Measurements from ENCODE around the gene MRPL51.
A peak's percentile ranks its signal among the peaks of the same experiment; 100 is the strongest.
"Not testable (repeated sequence)": the region's sequence is repeated elsewhere in the genome, so short reads cannot be mapped to it uniquely, and the experiment has no call there.

MRPL51 gene

GRCh38 chr12:6478416-6478815, 14.6 kb downstream of the MRPL51 start:
- DNase-seq: no peak

- not testable (repeated sequence) for DNase-seq
These were observed 15.3 kb downstream of the MRPL51 start for GRCh38 chr12:6477601-6478377.

- no peak for DNase-seq
These were observed 16.6 kb downstream of the MRPL51 start for GRCh38 chr12:6476489-6476888.

GRCh38 chr12:6475233-6475975, 17.7 kb downstream of the MRPL51 start:
- not testable (repeated sequence) for DNase-seq

GRCh38 chr12:6472491-6472890, 20.6 kb downstream of the MRPL51 start:
- no peak for DNase-seq

DNA sequence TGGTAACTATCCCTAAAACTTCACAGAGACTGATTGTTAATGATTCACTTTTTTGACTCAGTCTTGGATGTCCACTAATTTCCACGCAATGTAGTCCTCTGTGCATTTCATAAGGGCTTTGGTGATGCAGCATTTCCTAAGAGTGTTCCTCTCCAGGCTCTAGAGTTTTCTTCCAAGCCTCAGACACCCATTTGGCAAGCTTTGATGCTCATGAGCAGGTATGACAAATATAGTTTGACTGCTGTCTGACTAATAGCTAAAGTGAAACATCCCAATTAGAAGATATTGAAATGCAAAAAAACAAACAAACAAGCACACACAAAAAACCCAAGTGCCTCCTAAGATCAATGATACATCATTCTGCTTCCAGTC, 21.1 kb downstream of the MRPL51 start:
- DNase-seq: no peak

DNA sequence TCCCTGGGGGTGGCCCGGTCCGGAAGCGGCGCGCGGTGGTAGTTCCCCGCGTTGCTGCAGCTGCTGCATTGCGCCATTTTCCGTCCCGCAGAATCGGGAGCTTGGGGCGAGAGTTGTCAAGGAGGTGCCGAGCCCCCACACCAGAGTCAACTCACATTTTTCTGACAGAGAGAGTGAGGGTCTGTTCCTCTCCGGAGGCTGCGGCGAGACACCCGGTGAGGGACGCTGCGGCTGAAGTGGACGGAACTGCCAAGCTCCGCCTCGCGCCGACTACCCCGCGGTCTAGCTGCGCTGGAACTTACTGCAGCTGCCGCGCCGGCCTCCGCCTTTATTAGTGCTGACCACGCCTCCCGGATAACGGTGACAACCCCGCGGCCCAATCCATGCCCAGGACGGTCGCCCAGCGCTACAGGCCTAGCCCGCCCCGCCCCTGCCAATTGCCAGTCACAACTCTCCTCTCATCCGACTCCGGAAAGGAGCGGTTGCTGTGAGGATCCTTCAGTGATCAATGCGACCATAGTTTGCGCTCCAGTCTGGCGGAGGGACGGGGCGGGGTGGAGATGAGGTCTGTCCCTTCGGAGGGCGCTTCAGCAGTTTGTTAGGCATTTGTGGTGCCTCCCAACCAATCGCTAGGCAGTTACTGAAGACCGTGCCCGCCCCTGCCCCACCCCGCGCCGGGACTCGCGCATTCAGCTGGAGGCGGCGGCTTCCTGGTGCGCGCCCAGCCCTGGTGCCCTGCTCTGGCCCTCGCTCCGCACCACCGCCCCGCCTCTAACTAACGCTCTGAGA, 22.5 kb downstream of the MRPL51 start, which contains the start of gene VAMP1:
Gene VAMP1, minus strand, starts transcription at position 303 of the 789 bp plus-strand sequence. Its CDS starts 146 bp downstream, at position 157.
- DNase-seq: peak; percentile 93

GRCh38 chr12:6469609-6470374, 23.3 kb downstream of the MRPL51 start:
- DNase-seq: no peak

- no peak for DNase-seq
These were observed 24.0 kb downstream of the MRPL51 start for GRCh38 chr12:6469092-6469491.

DNA sequence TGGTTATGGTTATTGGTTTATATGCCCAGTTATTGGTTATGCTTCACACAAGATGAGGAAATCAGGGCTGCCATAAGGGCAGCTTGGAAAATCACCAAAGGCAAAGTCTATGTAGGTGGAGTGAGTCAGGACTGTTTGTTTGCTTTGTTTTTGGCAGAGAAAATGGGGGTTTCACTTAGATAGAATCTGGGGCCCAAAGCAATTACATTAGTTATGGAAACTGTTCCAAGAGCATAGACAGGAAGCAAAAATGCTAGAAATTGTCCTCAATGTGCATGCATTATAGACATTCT, 24.8 kb downstream of the MRPL51 start:
- DNase-seq: no peak

DNA sequence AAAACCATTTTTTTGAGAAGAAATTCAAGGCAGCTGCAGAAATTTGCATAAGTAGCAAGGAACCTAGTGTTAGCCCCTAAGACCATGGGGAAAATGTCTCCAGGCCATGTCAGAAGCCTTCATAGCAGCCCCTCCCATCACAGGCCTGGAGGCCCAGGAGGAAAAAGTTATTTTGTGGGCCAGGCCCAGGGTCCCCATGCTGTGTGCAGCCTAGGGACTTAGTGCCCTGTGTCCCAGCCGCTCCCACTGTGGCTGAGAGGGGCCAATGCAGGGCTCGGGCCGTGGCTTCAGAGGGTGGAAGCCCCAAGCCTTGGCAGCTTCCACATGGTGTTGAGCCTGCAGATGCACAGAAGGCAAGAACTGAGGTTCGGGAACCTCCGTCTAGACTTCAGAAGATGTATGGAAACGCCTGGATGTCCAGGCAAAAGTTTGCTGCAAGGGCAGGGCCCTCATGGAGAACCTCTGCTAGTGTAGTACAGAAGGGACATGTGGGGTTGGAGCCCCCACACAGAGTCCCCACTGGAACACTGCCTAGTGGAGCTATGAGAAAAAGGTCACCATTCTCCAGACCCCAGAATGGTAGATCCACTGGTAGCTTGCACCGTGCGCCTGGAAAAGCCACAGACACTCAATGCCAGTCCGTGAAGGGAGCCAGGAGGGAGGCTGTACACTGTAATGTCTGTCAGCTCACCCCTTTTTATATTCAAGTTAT, 25.3 kb downstream of the MRPL51 start:
- DNase-seq: not testable (repeated sequence)

- DNase-seq: not testable (repeated sequence)
These were observed 26.3 kb downstream of the MRPL51 start for GRCh38 chr12:6466751-6467150.

DNA sequence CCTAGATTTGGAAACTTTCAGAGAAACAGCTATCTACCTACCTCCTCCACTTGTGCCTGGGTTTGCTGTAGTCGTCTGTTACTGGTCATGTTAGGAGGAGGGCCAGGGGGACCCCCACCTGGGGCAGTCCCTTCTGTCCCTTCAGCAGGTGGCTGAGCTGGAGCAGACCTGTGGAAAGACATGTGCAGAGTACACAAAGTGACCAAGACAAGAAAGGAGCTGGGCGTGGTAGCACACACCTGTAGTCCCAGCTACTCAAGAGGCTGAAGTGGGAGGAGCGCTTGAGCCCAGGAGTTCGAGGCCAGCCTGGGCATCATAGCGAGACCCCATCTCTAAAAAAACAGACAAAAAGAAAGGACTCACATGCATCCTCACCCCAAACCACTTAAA, 26.9 kb downstream of the MRPL51 start:
- no peak for DNase-seq

DNA sequence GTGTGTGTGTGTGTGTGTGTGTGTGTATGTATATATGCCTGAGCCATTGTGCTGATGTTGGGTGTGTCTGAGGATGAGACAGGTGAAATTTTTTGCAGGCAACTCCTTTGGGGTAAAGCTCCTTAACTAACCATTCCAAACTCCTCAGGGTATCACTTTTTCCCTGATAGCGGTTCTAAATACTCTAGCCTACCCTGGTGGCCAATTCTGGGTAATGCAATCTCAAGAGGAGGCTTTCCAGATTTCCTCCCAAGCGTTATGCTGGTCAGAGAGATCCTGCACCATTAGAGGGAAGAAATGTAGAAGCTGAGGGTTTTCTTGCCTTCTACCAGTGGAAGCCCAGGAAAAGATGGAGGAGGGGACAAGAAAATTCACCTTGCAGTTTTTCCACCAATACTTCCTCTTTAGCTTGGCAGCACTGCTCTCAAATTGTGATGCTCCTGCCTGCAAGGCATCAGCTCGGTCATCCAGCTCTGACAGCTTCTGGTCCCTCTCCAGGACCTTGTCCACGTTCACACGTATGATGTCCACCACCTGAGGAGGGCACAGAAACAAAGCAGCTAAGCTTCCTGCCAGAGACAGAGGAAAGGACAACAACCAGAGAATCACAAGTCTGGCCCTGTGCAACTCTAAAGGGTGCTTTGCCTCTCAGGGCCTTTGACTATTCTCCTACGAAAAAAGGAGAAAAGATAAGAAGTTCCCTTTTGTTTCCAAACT, 27.4 kb downstream of the MRPL51 start:
- DNase-seq: peak; percentile 24

DNA sequence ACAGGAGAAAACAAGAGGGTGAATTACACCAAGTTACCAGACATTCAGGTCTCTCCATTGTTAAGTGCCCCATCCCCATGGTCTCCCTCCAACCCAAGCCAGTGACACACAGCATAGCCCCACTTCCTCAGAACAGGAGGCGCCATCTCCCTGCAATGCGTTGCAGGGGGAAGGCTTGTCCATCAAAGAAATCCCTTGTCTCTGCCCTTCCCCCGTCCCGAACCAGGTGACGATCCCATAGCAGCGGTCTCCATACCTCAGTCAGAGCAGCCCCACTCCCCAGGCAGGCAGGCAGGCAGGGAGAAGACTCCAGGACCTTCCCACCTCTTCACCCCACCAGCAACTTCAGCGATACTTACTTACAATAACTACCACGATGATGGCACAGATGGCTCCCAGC, 28.5 kb downstream of the MRPL51 start:
- DNase-seq: no peak

GRCh38 chr12:6463858-6464257, 29.2 kb downstream of the MRPL51 start:
- no peak for DNase-seq

DNA sequence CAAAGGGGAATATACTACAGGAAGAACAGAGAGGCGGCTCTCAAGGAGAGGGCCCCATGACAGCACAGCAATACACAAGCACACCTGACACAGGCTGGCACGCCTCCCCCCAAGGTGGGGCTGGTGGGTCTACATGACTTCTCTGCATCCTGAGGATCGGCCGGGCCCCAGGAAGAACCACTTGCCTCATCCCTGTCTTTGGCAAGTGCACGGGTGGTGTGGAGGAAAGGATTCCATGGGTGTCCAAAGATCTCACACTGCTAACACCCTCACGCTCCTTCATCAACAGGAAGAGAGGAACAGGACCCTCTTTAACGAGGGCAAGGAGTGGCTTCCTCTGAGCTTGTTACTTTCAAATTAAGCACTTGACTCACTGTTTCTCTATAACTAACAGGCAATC, 29.8 kb downstream of the MRPL51 start:
- DNase-seq: no peak

GRCh38 chr12:6462234-6462995, 30.6 kb downstream of the MRPL51 start:
- peak; percentile 18 for DNase-seq

DNA sequence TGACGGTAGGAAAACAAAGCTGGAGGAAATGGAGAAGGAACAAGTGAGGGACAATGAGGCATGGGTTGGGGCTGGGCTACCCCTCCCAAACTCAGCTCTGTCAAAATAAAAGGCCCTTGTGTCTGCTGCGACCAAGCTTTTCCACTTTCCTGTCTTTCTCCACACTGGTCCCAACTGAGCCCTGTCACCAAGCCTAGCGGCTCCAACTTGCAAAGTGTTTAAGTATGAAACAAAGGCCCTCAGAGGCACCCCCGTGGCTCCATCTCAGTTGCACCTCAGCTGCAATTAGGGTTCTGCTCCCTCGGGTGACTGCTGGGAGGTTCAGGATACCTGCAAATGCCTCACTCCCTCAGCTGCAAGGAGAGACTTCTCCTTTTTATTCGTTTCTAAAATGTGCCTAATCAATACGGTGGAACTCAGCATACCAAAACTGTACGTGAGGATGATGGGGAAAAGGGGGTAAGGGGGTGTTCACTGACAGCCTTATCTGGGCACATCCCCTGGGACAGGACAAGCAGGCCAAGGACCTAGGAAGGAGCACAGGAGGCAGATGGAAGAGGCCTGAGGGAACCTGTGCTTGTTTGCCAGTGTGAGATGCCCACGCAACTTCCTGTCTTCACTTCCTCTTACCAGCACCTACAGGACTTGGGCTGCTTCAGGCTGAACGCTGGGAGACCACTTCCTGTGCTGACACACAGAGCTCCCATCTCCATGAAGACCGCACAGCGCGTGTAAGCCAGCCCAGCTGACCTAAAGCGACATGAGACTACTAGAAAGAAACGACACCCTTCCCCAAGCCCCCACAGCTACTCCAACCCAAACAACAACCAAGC, 31.4 kb downstream of the MRPL51 start:
- peak; percentile 60 for DNase-seq
